HG02642 (cell line): Measurements from ENCODE around the gene DGKE.
A peak's percentile ranks its signal among the peaks of the same experiment; 100 is the strongest.

ENCODE experiments used
- ATAC-seq: cut with Tn5 transposase; IDR thresholded peaks from one replicate; pipeline ENCODE4 v1.9.1; 2021; ENCODE audit warnings: mild to moderate bottlenecking; ENCODE audit not compliant: unreplicated experiment, poor library complexity

The DGKE gene

GRCh38 chr17:56810891-56811775 is 22.8 kb upstream of the DGKE start:
- ATAC-seq: no peak

- ATAC-seq: no peak
Observed at GRCh38 chr17:56812901-56813388, 21.0 kb upstream of the DGKE start.

- no peak for ATAC-seq
Observed at GRCh38 chr17:56815711-56816110, 18.2 kb upstream of the DGKE start.

DNA sequence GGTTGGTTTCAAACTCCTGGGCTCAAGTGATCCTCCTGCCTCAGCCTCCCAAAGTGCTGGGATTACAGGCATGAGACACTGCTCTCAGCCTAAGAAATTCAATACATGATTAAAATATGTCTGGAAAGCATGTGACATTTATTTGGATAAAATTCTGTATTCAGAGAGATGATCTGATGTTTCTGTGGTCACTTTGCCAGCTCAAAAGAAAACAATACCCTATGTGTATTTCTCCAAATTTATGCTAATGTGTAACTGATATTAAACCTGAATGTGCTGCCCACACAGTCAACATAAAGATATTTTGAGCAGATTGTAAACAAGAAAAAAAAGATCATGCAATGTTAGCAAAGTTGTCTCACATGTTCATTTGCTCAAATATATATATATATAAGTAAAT is 16.9 kb upstream of the DGKE start:
- no peak for ATAC-seq

GRCh38 chr17:56819030-56819429 is 14.9 kb upstream of the DGKE start:
- ATAC-seq: no peak

- ATAC-seq: peak; percentile 74
Observed at GRCh38 chr17:56819431-56820145, 14.4 kb upstream of the DGKE start.

- ATAC-seq: no peak
Observed at GRCh38 chr17:56820207-56820606, 13.7 kb upstream of the DGKE start.

DNA sequence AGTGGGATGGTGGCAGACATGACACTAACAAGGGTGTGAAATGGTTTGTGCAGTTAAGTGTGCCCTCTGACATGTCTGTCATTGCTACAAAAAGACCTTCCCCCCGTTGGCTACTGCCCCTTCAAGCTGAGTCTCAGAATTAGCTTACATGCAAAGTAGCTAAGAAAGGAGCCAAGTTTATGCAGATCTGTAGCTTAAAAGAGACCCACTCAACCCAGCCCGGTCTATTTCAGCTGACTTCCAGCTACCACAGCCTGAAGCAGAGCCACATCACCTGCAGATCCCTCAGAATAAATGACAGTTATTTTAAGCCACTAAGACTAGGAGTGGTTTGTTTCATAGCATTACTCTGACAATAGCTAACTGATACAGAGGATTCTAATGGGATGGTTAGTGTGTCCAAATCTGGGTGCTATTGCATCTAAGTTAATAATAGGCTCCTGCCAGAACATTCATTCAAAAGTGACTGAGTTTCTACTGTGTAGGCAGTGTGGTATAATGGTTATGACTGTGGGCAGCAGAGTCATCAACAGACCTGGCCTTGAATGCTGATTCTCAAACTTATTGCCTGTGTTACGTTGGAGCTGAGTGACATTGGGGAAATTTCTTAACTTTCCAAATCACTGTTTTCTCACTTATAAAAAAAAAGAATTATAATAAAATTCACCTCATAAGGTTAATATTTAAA is 12.0 kb upstream of the DGKE start:
- peak; percentile 53 for ATAC-seq

- ATAC-seq: no peak
Observed at GRCh38 chr17:56822725-56823124, 11.2 kb upstream of the DGKE start.

GRCh38 chr17:56823848-56824247 is 10.1 kb upstream of the DGKE start:
- ATAC-seq: no peak

DNA sequence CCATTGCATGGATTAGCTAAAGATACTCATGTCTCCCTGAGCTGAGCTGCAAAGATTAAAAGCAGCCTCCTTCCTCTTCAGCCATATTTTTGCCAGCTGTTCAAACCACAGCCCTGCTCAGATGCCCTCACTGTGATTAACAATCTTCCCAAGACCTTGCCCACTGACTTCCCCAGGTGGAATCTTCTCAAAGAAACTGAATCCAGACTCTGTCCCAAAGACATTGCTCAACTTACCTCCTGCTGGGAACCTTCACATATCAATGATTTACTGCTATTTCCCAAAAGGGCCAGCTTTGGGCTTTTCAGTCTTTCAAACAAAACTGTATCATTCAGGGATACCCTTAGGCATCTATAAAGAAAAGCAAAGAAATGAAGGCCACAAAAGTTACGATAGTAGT is 9.4 kb upstream of the DGKE start:
- ATAC-seq: no peak

DNA sequence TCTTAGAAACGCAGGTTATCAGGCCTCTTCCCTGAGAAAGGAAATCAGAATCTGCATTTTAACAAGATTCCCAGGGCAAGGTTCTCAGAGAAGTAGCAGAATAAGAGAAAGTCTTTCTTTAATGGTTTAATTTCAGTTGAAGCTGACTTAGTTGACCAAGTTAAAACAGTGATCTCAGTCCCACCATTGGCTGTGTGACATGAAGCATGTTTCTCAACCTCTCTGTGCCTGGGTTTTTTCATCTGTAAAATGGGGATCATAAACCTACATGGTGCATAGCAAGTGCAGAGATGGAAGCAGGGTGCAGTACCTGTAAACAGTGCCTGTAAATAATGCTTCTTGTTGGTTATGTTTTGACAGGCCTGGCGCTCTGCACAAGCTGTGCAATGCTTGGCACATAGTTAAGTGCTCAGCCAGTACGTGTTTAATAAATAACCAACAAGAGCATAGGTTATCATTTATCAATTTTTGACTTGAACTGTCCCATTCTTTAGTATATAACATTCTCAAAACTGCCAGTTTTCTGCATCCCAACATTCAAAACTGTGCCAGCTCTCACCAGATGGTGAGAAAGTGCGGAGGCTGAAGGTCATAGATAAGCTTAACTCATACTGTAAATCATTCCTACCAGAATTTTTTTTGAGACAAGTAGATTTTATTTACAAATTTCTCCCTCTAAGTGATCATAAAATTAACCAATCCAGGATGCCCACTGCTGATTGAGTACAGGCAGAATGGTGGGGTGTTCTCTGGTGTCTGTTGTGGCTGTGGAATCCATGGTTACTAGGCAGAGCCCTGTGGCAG is 7.1 kb upstream of the DGKE start:
- ATAC-seq: no peak

DNA sequence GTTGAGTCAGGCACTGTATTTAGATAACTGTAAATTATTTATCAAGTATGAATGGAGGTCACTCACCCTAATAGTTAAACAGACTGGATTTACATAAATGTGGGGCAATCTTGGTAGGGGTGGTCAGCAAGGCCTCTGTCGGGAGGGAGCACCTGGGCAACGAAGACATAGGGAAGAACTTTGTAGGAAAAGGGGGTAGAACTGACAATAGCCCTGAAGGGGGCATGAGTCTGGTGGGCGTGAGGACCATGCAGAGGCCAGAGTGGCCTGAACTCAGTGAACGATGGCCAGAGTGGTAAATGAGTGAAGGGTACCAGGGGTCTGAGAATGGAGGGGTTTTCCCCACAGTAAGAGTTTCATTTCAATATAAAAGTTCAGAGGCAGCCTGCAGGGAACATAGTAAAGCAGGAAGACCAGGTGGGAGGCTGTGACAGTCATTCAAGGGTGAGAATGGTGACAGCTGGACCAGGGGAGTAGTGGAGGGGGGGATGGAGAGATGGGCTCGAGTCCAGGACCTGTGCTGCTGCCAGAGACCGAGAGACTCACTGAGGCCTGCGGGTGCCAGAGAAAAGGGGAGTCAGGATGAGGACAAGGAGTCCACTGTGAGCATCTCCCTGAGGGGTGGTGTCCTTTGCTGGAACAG is 3.1 kb upstream of the DGKE start:
- no peak for ATAC-seq

DNA sequence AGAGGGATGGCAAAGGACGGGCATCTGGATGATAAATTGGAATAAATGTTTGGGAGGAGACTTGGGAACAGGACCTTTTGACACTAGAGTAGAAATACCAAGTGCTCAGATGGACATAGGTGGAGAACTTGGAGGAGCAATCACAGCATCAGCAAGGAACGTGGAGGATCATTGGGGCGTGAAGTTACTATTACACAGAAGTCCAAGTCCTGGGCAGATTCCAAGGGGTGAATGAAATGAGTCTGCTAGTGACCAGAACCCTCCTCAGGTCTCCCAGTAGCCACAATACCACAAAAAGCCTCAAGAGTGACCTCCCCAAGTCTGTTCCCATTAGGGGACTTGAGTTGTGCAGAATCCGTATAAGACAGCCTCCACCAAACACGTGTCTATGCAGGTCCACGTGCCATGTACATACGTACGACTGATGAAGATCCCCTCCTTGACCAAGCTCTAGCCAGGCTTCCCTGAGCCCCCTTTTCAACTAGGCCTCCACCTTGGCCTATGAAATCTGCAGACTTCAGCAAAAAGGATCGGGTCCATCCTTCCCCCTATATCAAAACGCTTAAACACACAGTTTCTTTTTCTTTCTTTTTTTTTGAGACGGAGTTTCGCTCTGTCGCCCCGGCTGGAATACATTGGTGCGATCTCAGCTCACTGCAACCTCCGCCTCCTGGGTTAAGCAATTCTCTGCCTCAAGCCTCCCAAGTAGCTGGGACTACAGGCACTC is 2.4 kb upstream of the DGKE start:
- no peak for ATAC-seq

DNA sequence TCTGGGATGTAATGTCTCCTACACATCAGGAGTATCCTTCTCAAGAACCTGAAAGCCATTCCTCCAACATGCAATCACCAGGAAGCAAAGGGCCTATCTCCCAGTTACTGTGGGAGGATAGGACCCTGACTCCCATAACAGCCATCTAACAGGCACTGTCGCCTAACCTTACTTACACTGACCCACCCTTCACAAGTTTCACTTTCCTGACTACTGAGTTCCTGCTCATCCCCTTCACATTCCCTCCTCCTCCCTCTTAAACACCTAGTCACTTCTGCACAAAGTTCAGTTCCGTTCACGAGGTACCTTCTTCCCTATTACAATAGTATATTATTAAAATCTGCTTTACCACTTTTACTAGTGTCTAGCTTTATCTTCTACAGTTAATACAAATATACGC is 1.5 kb upstream of the DGKE start:
- no peak for ATAC-seq

- ATAC-seq: peak; percentile 55
Observed at GRCh38 chr17:56833057-56833808, 718 bp upstream of the DGKE start.

- ATAC-seq: peak; percentile 30
Observed at GRCh38 chr17:56834380-56835263, 671 bp downstream of the DGKE start.

GRCh38 chr17:56835264-56835585 is 1.3 kb downstream of the DGKE start:
- ATAC-seq: no peak
